H9 (cell line): ENCODE data around the gene KCNQ2. TPM values are rescaled to one million over a fixed set of nuclear protein-coding genes. Genes with fewer than 3 reads are reported as not detected.

Experiments used
- DNase-seq: peaks from one replicate; pipeline ENCODE4 v3.0.0-alpha.2; 2017
- H2AFZ ChIP-seq: one replicate; pipeline ENCODE4 v1.6.1; 2013; ENCODE audit warnings: mild to moderate bottlenecking, low read length, control low read depth, moderate library complexity
- H2AK5ac ChIP-seq: 2 replicates; pipeline ENCODE4 v1.6.1; 2013; ENCODE audit warnings: low read length, control low read depth, mixed read lengths; ENCODE audit not compliant: insufficient read length
- H2BK120ac ChIP-seq: one replicate; pipeline ENCODE4 v1.6.1; 2013; ENCODE audit warnings: low read depth, mild to moderate bottlenecking, low read length, control low read depth, inconsistent platforms; ENCODE audit not compliant: poor library complexity, severe bottlenecking
- H2BK12ac ChIP-seq: 2 replicates; pipeline ENCODE4 v1.6.1; 2013; ENCODE audit warnings: low read length, control low read depth, mixed read lengths, low read depth; ENCODE audit not compliant: insufficient read length
- H2BK15ac ChIP-seq: 2 replicates; pipeline ENCODE4 v1.6.1; 2013; ENCODE audit warnings: low read depth, low read length, control low read depth
- H2BK20ac ChIP-seq: one replicate; pipeline ENCODE4 v1.6.1; 2013; ENCODE audit warnings: low read depth, mild to moderate bottlenecking, low read length, control low read depth, inconsistent platforms; ENCODE audit not compliant: poor library complexity, severe bottlenecking
- H2BK5ac ChIP-seq: 2 replicates; pipeline ENCODE4 v1.6.1; 2013; ENCODE audit warnings: low read length, control low read depth, mixed read lengths; ENCODE audit not compliant: insufficient read length
- H3K14ac ChIP-seq: 2 replicates; pipeline ENCODE4 v1.6.1; 2013; ENCODE audit warnings: low read length, control low read depth; ENCODE audit not compliant: insufficient read depth
- H3K18ac ChIP-seq: 2 replicates; pipeline ENCODE4 v1.6.1; 2013; ENCODE audit warnings: low read depth, mild to moderate bottlenecking, mixed read lengths, low read length, control low read depth; ENCODE audit not compliant: insufficient read length
- H3K23ac ChIP-seq: 2 replicates; pipeline ENCODE4 v1.6.1; 2013; ENCODE audit warnings: low read length, control low read depth, mixed read lengths, low read depth; ENCODE audit not compliant: insufficient read length
- H3K23me2 ChIP-seq: 2 replicates; pipeline ENCODE4 v1.6.1; 2013; ENCODE audit warnings: low read depth, mild to moderate bottlenecking, mixed read lengths, low read length, control low read depth; ENCODE audit not compliant: insufficient read length, poor library complexity, severe bottlenecking
- H3K27ac ChIP-seq: 2 replicates; pipeline ENCODE4 v1.5.1; 2013; ENCODE audit warnings: low read length, control low read depth, mixed read lengths, low read depth; ENCODE audit not compliant: insufficient read length
- H3K27me3 ChIP-seq: 2 replicates; pipeline ENCODE4 v1.6.1; 2013; ENCODE audit warnings: low read length, control low read depth, inconsistent platforms; ENCODE audit not compliant: insufficient read depth
- H3K4ac ChIP-seq: 2 replicates; pipeline ENCODE4 v1.6.1; 2013; ENCODE audit warnings: low read depth, mild to moderate bottlenecking, control low read depth, inconsistent platforms, low read length, moderate library complexity
- H3K4me1 ChIP-seq: 2 replicates; pipeline ENCODE4 v1.6.1; 2013; ENCODE audit warnings: low read length, control low read depth, inconsistent platforms; ENCODE audit not compliant: insufficient read depth
- H3K4me2 ChIP-seq: 2 replicates; pipeline ENCODE4 v1.6.1; 2013; ENCODE audit warnings: low read length, control low read depth, mixed read lengths; ENCODE audit not compliant: insufficient read length, insufficient read depth
- H3K56ac ChIP-seq: 2 replicates; pipeline ENCODE4 v1.6.1; 2013; ENCODE audit warnings: low read depth, mild to moderate bottlenecking, mixed read lengths, low read length, control low read depth; ENCODE audit not compliant: insufficient read length
- H3K79me1 ChIP-seq: 2 replicates; pipeline ENCODE4 v1.6.1; 2013; ENCODE audit warnings: low read depth, mild to moderate bottlenecking, moderate library complexity, low read length, control low read depth, inconsistent platforms; ENCODE audit not compliant: insufficient read depth, poor library complexity, severe bottlenecking
- H3K79me2 ChIP-seq: 2 replicates; pipeline ENCODE4 v1.6.1; 2013; ENCODE audit warnings: low read length, control low read depth, inconsistent platforms; ENCODE audit not compliant: insufficient read depth
- H3K9ac ChIP-seq: 2 replicates; pipeline ENCODE4 v1.6.1; 2013; ENCODE audit warnings: low read length, control low read depth, mixed read lengths; ENCODE audit not compliant: insufficient read length; ENCODE audit errors: extremely low read depth
- H3K9me3 ChIP-seq: one replicate; pipeline ENCODE4 v1.6.1; 2013; ENCODE audit warnings: low read depth, low read length, inconsistent platforms; ENCODE audit not compliant: control insufficient read depth
- H3T11ph ChIP-seq: one replicate; pipeline ENCODE4 v1.6.1; 2013; ENCODE audit warnings: mild to moderate bottlenecking, low read length, control low read depth, inconsistent platforms
- H4K20me1 ChIP-seq: one replicate; pipeline ENCODE4 v1.6.1; 2013; ENCODE audit not compliant: control insufficient read depth, insufficient read length, insufficient read depth
- H4K5ac ChIP-seq: 2 replicates; pipeline ENCODE4 v1.6.1; 2013; ENCODE audit warnings: low read depth, mild to moderate bottlenecking, mixed read lengths, low read length, control low read depth; ENCODE audit not compliant: insufficient read length
- H4K8ac ChIP-seq: replicated peaks from 2 replicates; pipeline ENCODE4 v1.6.1; 2013; ENCODE audit warnings: low read length, control low read depth, mixed read lengths, low read depth; ENCODE audit not compliant: insufficient read length
- H4K91ac ChIP-seq: 2 replicates; pipeline ENCODE4 v1.6.1; 2013; ENCODE audit warnings: low read depth, mild to moderate bottlenecking, moderate library complexity, mixed read lengths, low read length, control low read depth; ENCODE audit not compliant: insufficient read length
- H3K27ac Mint-ChIP-seq, 3 experiments: 2 replicates in 2 of 3; 3 replicates in 1 of 3; pipeline ENCODE4 v1.8.0; 2020 to 2021; ENCODE audit warnings: mixed read lengths in 3 of 3, mild to moderate bottlenecking in 1 of 3, moderate library complexity in 1 of 3
- H3K27me3 Mint-ChIP-seq: 2 replicates; pipeline ENCODE4 v1.8.0; 2021; ENCODE audit warnings: low read depth, mild to moderate bottlenecking, moderate library complexity, mixed read lengths
- H3K36me3 Mint-ChIP-seq, 3 experiments: 2 replicates in 2 of 3; 3 replicates in 1 of 3; pipeline ENCODE4 v1.8.0; 2020 to 2021; ENCODE audit warnings: low read depth in 3 of 3, mixed read lengths in 3 of 3; ENCODE audit not compliant: insufficient read depth in 1 of 3
- H3K4me1 Mint-ChIP-seq, 2 experiments: 2 replicates each; pipeline ENCODE4 v1.8.0; 2020; ENCODE audit warnings: mixed read lengths in 2 of 2
- H3K4me3 Mint-ChIP-seq, 2 experiments: 2 replicates in 1 of 2; 3 replicates in 1 of 2; pipeline ENCODE4 v1.8.0; 2020 to 2021; ENCODE audit warnings: mild to moderate bottlenecking in 2 of 2, mixed read lengths in 2 of 2, moderate library complexity in 1 of 2
- H3K9me3 Mint-ChIP-seq, 2 experiments: 2 replicates in 1 of 2; 3 replicates in 1 of 2; pipeline ENCODE4 v1.8.0; 2020; ENCODE audit warnings: mild to moderate bottlenecking in 2 of 2, mixed read lengths in 2 of 2, moderate library complexity in 1 of 2
- CTCF ChIP-seq: fragments of 200-600 bp; sonication (generic); conservative IDR thresholded peaks from 3 replicates; pipeline ENCODE4 v1.8.0; 2021; ENCODE audit warnings: antibody characterized with exemption, mild to moderate bottlenecking
- WGBS: extraction: QIAGEN DNeasy Blood & Tissue Kit; methylation state at CpG from one replicate; pipeline ENCODE4 v1.1.7; 2013; ENCODE audit warnings: missing lambda C conversion rate, low lambda C conversion rate, mixed read lengths; ENCODE audit not compliant: insufficient read length; ENCODE audit errors: extremely low coverage; 5-methylcytosine and 5-hydroxymethylcytosine counted together
- total RNA-seq: library from RNA; stranded (reverse); gene quantifications from 2 replicates; pipeline ENCODE4 v1.2.1, GENCODE V29; 2021

Gene KCNQ2
- total RNA-seq, 1 experiment from 2014 or later: 69.2 TPM

GRCh38 chr20:63411898-63412631 is 60.4 kb downstream of the KCNQ2 start:
- Histone ChIP-seq H3K79me1 (no peaks in the 10 kb centered on the region), H3K4me2 (no peak overlapping the region), H3K56ac (no peak overlapping the region), H2AFZ (no peak overlapping the region), H3K9me3 (no peaks in the 10 kb centered on the region), H2BK12ac (no peak overlapping the region), H2BK20ac (no peak overlapping the region), H4K5ac (no peak overlapping the region), H4K91ac (no peak overlapping the region), H4K8ac (no peak overlapping the region), H3T11ph (no peak overlapping the region), H4K20me1 (no peaks in the 10 kb centered on the region), H3K4me1 (no peaks in the 10 kb centered on the region), H3K4ac (no peak overlapping the region), H3K23ac (no peak overlapping the region), H3K23me2 (no peaks in the 10 kb centered on the region), H3K18ac (no peak overlapping the region), H2BK5ac (no peak overlapping the region), H2AK5ac (no peak overlapping the region), H3K14ac (no peak overlapping the region), H2BK120ac (no peak overlapping the region), H3K27ac (no peak overlapping the region), H3K79me2 (no peaks in the 10 kb centered on the region), H3K9ac (no peak overlapping the region), H2BK15ac (no peak overlapping the region), H3K27me3 (no peaks in the 10 kb centered on the region)
- DNase-seq: no peak
- Mint-ChIP-seq H3K4me3 (0 out of 5 replicates have a peak overlapping the region, but pooled peaks of 1 of the 2 experiments have one; percentile 3), H3K9me3 (no peaks in the 10 kb centered on the region), H3K27me3 (no peaks in the 10 kb centered on the region), H3K4me1 (peaks cover 2 to 16% of the 10 kb centered on the region in 2 experiments), H3K27ac (peak overlapping the region in 1 of 3 experiments; percentile 80; a peak in 3 of 7 replicates), H3K36me3 (peaks cover 0 to 4% (median 2%) of the 10 kb centered on the region in 3 experiments; a peak in 2 of 7 replicates)
- no peak for TF ChIP-seq CTCF
- WGBS: no CpG with 5 or more reads among the region's 39 CpGs
